Body of pancreas (tissue), 4 donors: Measurements from ENCODE around the gene CASZ1.

Experiments used
- CTCF ChIP-seq, 7 experiments: fragments of 450-650 bp in 4 of 7; fragments of 200-600 bp in 3 of 7; sonication (generic) in 3 of 7; IDR thresholded peaks; one replicate each; pipeline ENCODE4 v1.5.1; 2016 to 2019; ENCODE audit warnings: antibody characterized with exemption in 7 of 7
- POLR2A ChIP-seq, 3 donors: fragments of 450-650 bp; IDR thresholded peaks; one replicate each; pipeline ENCODE4 v1.6.1; 2016; ENCODE audit warnings: antibody characterized with exemption in 3 of 3, mild to moderate bottlenecking in 2 of 3

- no peak for TF ChIP-seq CTCF (IDR thresholded peaks at IDR 0.05)
- TF ChIP-seq POLR2A (IDR thresholded peaks at IDR 0.05) = no peak
These were observed 28.5 kb upstream of the CASZ1 start for GRCh38 chr1:10824821-10825540.
